K562 (cell line): ENCODE measurements around the gene FUT2. TPM values are rescaled to one million over a fixed set of nuclear protein-coding genes. Genes with fewer than 3 reads are reported as not detected.
A peak's percentile ranks its signal among the peaks of the same experiment; 100 is the strongest.

Experiments
- CBX1 ChIP-seq: sonication (generic); IDR thresholded peaks from 2 replicates; pipeline ENCODE4 v1.6.1; 2016; ENCODE audit warnings: antibody characterized with exemption, low read depth, mild to moderate bottlenecking
- CREB5 ChIP-seq: fragments of 250-450 bp; sonication (Bioruptor Pico); IDR thresholded peaks from 2 replicates; pipeline ENCODE4 v1.5.0; 2020; ENCODE audit warnings: mild to moderate bottlenecking
- CXXC5 ChIP-seq: fragments of 250-450 bp; sonication (Bioruptor Pico); IDR thresholded peaks from 2 replicates; pipeline ENCODE4 v1.8.0; 2022; ENCODE audit warnings: inconsistent platforms, mild to moderate bottlenecking, moderate library complexity
- HDAC1 ChIP-seq, 2 experiments: fragments of 450-650 bp; IDR thresholded peaks; 2 replicates each; pipeline ENCODE4 v1.6.1; 2016 to 2017; ENCODE audit warnings: inconsistent platforms in 1 of 2, mild to moderate bottlenecking in 1 of 2, moderate library complexity in 1 of 2
- HNRNPH1 ChIP-seq: fragments of 200-400 bp; formaldehyde crosslinking; optimal IDR thresholded peaks from 2 replicates; pipeline ENCODE3; 2017; ENCODE audit warnings: low read depth, mild to moderate bottlenecking, low read length, moderate library complexity
- HOMEZ ChIP-seq: fragments of 250-450 bp; sonication (Bioruptor Pico); IDR thresholded peaks from 2 replicates; pipeline ENCODE4 v1.4.0; 2020; ENCODE audit warnings: mild to moderate bottlenecking, moderate library complexity
- JUN ChIP-seq, 2 experiments: sonication (generic) in 1 of 2; formaldehyde crosslinking in 1 of 2; IDR thresholded peaks; 2 replicates each; pipeline versions ENCODE4 v1.6.1 to v1.8.0; 2012 to 2022; ENCODE audit warnings: borderline replicate concordance in 2 of 2, mild to moderate bottlenecking in 2 of 2, improper control_type of control experiment in 1 of 2, low read depth in 1 of 2, low read length in 1 of 2, missing genetic modification reagents in 1 of 2
- KAT2B ChIP-seq: IDR thresholded peaks from one replicate; pipeline ENCODE4 v1.6.1; 2012; ENCODE audit warnings: low read depth, mild to moderate bottlenecking, control low read depth, inconsistent platforms, low read length, moderate library complexity
- KAT8 ChIP-seq: fragments of 450-650 bp; IDR thresholded peaks from 2 replicates; pipeline ENCODE4 v1.6.1; 2016; ENCODE audit warnings: low read depth, mild to moderate bottlenecking
- NCOR1 ChIP-seq: fragments of 450-650 bp; IDR thresholded peaks from 2 replicates; pipeline ENCODE4 v1.6.1; 2016; ENCODE audit warnings: mild to moderate bottlenecking, moderate library complexity
- SAFB ChIP-seq: fragments of 200-400 bp; formaldehyde crosslinking; IDR thresholded peaks from 2 replicates; pipeline ENCODE4 v1.6.1; 2017; ENCODE audit warnings: low read depth, low read length, borderline replicate concordance
- TFAM ChIP-seq: fragments of 250-450 bp; sonication (Bioruptor Pico); conservative IDR thresholded peaks from 2 replicates; pipeline ENCODE4 v1.5.0; 2021; ENCODE audit warnings: mild to moderate bottlenecking, moderate library complexity
- ZNF212 ChIP-seq: fragments of 450-650 bp; formaldehyde crosslinking; IDR thresholded peaks from 2 replicates; pipeline ENCODE4 v1.4.0; 2020; ENCODE audit warnings: mild to moderate bottlenecking
- ZNF263 ChIP-seq: sonication (generic); formaldehyde crosslinking; IDR thresholded peaks from 2 replicates; pipeline ENCODE4 v1.8.0; 2022; ENCODE audit warnings: mild to moderate bottlenecking, missing genetic modification reagents, borderline replicate concordance
- ZNF277 ChIP-seq: fragments of 250-450 bp; sonication (Bioruptor Pico); IDR thresholded peaks from 2 replicates; pipeline ENCODE4 v1.8.0; 2022; ENCODE audit warnings: inconsistent platforms, mild to moderate bottlenecking, moderate library complexity, borderline replicate concordance
- ZNF282 ChIP-seq: sonication (generic); formaldehyde crosslinking; IDR thresholded peaks from 2 replicates; pipeline ENCODE4 v1.8.1; 2023; ENCODE audit warnings: missing genetic modification reagents
- polyA plus RNA-seq, 8 experiments: library from polyadenylated mRNA; depleted of rRNA in 4 of 8; stranded (reverse) in 5 of 8; unstranded in 3 of 8; fragments of >200 nt; fragmentation: Nextera tagmentation in 2 of 8; fragmentation: Illumina TruSeq in 1 of 8; extraction: Ambion mirVana in 2 of 8; extraction: Trizol in 1 of 8; gene quantifications; 2 replicates each; pipeline versions ENCODE4 v1.2.1 to v1.2.3, GENCODE V29; 2011 to 2014; ENCODE audit warnings: inconsistent platforms in 1 of 8, missing spikeins in 1 of 8
- total RNA-seq, 7 experiments: library from RNA; depleted of rRNA in 6 of 7; stranded (reverse); fragments of >200 nt in 6 of 7; fragmentation: Illumina TruSeq in 2 of 7; extraction: Trizol in 2 of 7; gene quantifications; 2 replicates each; pipeline versions ENCODE4 v1.2.1 to v1.2.3, GENCODE V29; 2011 to 2021; ENCODE audit warnings: low replicate concordance in 1 of 7
- TF ChIP-seq, protein P1 (sequence below), 2 experiments: fragments of 450-650 bp; conservative IDR thresholded peaks; 2 replicates each; pipeline ENCODE4 v1.6.1; 2017; ENCODE audit warnings: mild to moderate bottlenecking in 2 of 2, moderate library complexity in 2 of 2
- TF ChIP-seq, protein P2 (sequence below): fragments of 450-650 bp; IDR thresholded peaks from 2 replicates; pipeline ENCODE4 v1.6.1; 2016; ENCODE audit warnings: mild to moderate bottlenecking

FUT2 gene
- total and polyA plus RNA-seq, 9 of the 15 experiments (the other 6 are each of a cell fraction or from before 2014, with no cell fraction given) = 0.03 to 0.04 TPM; not detected in 7

GRCh38 chr19:48713864-48714755, 18.3 kb downstream of the FUT2 start (continued):
- TF ChIP-seq ZNF277 (CRISPR knock-in tag) = no peak
- TF ChIP-seq HOMEZ (CRISPR knock-in tag) = no peak
- 0 out of 2 replicates have a peak, but pooled peaks have one; percentile 37 for TF ChIP-seq ZNF212 (CRISPR knock-in tag)
- TF ChIP-seq ZNF282 (CRISPR knock-in tag) = no peak
- TF ChIP-seq, protein P1, sequence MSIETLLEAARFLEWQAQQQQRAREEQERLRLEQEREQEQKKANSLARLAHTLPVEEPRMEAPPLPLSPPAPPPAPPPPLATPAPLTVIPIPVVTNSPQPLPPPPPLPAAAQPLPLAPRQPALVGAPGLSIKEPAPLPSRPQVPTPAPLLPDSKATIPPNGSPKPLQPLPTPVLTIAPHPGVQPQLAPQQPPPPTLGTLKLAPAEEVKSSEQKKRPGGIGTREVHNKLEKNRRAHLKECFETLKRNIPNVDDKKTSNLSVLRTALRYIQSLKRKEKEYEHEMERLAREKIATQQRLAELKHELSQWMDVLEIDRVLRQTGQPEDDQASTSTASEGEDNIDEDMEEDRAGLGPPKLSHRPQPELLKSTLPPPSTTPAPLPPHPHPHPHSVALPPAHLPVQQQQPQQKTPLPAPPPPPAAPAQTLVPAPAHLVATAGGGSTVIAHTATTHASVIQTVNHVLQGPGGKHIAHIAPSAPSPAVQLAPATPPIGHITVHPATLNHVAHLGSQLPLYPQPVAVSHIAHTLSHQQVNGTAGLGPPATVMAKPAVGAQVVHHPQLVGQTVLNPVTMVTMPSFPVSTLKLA (conservative IDR thresholded peaks at IDR 0.05) = 0 out of 4 replicates have a peak, but pooled peaks of 1 of the 2 experiments have one; percentile 35
- TF ChIP-seq HNRNPH1 = no peak
- no peak for TF ChIP-seq NCOR1
- TF ChIP-seq ZNF263 (CRISPR knock-in tag) = peak; percentile 93
- TF ChIP-seq CBX1 = no peak
- TF ChIP-seq CXXC5 (CRISPR knock-in tag) = peak; percentile 79
- no peak for TF ChIP-seq TFAM (CRISPR knock-in tag)
- 0 out of 2 replicates have a peak, but pooled peaks have one; percentile 3 for TF ChIP-seq JUN (IDR thresholded peaks at IDR 0.05; ENCODE audit: borderline replicate concordance, low read depth, low read length)
- TF ChIP-seq JUN (CRISPR knock-in tag; IDR thresholded peaks at IDR 0.05; ENCODE audit: borderline replicate concordance) = no peak
- no peak for TF ChIP-seq CREB5 (CRISPR knock-in tag)
- TF ChIP-seq, protein P2, sequence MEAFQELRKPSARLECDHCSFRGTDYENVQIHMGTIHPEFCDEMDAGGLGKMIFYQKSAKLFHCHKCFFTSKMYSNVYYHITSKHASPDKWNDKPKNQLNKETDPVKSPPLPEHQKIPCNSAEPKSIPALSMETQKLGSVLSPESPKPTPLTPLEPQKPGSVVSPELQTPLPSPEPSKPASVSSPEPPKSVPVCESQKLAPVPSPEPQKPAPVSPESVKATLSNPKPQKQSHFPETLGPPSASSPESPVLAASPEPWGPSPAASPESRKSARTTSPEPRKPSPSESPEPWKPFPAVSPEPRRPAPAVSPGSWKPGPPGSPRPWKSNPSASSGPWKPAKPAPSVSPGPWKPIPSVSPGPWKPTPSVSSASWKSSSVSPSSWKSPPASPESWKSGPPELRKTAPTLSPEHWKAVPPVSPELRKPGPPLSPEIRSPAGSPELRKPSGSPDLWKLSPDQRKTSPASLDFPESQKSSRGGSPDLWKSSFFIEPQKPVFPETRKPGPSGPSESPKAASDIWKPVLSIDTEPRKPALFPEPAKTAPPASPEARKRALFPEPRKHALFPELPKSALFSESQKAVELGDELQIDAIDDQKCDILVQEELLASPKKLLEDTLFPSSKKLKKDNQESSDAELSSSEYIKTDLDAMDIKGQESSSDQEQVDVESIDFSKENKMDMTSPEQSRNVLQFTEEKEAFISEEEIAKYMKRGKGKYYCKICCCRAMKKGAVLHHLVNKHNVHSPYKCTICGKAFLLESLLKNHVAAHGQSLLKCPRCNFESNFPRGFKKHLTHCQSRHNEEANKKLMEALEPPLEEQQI = no peak
- TF ChIP-seq KAT8 = no peak
- no peak for TF ChIP-seq KAT2B
- peak; percentile 69; the same call in 1 of the 2 replicates for TF ChIP-seq SAFB
- TF ChIP-seq HDAC1 (IDR thresholded peaks at IDR 0.05) = peak in 1 of 2 experiments; percentile 67; a peak in 2 of 4 replicates
